Large intestine (tissue), 3 donors: ENCODE measurements around the gene MYRF. TPM values are rescaled to one million over a fixed set of nuclear protein-coding genes. Genes with fewer than 3 reads are reported as not detected.

Experiments
- DNase-seq, 2 donors: peaks; one replicate each; pipeline versions ENCODE4 v3.0.0 to v3.0.0-alpha.2; 2013
- H3K27ac ChIP-seq: one replicate; pipeline ENCODE4 v1.5.1; 2013; ENCODE audit warnings: low read length
- H3K27me3 ChIP-seq: 2 replicates; pipeline ENCODE4 v1.6.1; 2013; ENCODE audit warnings: low read length; ENCODE audit not compliant: control insufficient read depth, insufficient read depth
- H3K36me3 ChIP-seq: 2 replicates; pipeline ENCODE4 v1.6.1; 2013; ENCODE audit warnings: low read length; ENCODE audit not compliant: control insufficient read depth, insufficient read depth
- H3K4me1 ChIP-seq: one replicate; pipeline ENCODE4 v1.6.1; 2013; ENCODE audit warnings: low read length; ENCODE audit not compliant: control insufficient read depth, insufficient read depth
- H3K4me3 ChIP-seq: one replicate; pipeline ENCODE4 v1.5.1; 2013; ENCODE audit warnings: low read length
- H3K9me3 ChIP-seq: one replicate; pipeline ENCODE4 v1.6.1; 2013; ENCODE audit warnings: mild to moderate bottlenecking, low read depth, low read length, moderate library complexity; ENCODE audit not compliant: control insufficient read depth
- WGBS: methylation state at CpG from one replicate; pipeline ENCODE4 v1.1.5; 2013; ENCODE audit warnings: low lambda C conversion rate; ENCODE audit not compliant: insufficient coverage; 5-methylcytosine and 5-hydroxymethylcytosine counted together
- polyA plus RNA-seq: library from polyadenylated mRNA; unstranded; fragments of 120-200 nt; gene quantifications from one replicate; pipeline ENCODE4 v1.2.1, GENCODE V29; 2013

MYRF gene
- polyA plus RNA-seq, 1 donor, result 55.5 TPM

- WGBS, result no CpG with 5 or more reads among the region's 6 CpGs
These were observed 40.9 kb upstream of the MYRF start for GRCh38 chr11:61711498-61711897.

GRCh38 chr11:61712314-61712713 is 40.1 kb upstream of the MYRF start:
- H3K4me3 ChIP-seq, result no peak overlapping the region
- DNase-seq, result no peak
- H3K4me1 ChIP-seq, result peaks cover 9% of the 10 kb centered on the region
- H3K27ac ChIP-seq, result no peak overlapping the region
- peaks cover 9% of the 10 kb centered on the region for H3K36me3 ChIP-seq
- no peaks in the 10 kb centered on the region for H3K27me3 ChIP-seq
- no CpG with 5 or more reads among the region's 12 CpGs for WGBS
- no peaks in the 10 kb centered on the region for H3K9me3 ChIP-seq

More at GRCh38 chr11:61711498-61711897, 40.9 kb upstream of the MYRF start:
- no peak for DNase-seq
- H3K4me3 ChIP-seq, result no peak overlapping the region
- H3K36me3 ChIP-seq, result peaks cover 9% of the 10 kb centered on the region
- peaks cover 12% of the 10 kb centered on the region for H3K4me1 ChIP-seq
- no peaks in the 10 kb centered on the region for H3K9me3 ChIP-seq
- no peak overlapping the region for H3K27ac ChIP-seq
- no peaks in the 10 kb centered on the region for H3K27me3 ChIP-seq

GRCh38 chr11:61712846-61713245 is 39.6 kb upstream of the MYRF start:
- Histone ChIP-seq H3K4me1 (peaks cover 5% of the 10 kb centered on the region), H3K27ac (no peak overlapping the region), H3K36me3 (peaks cover 9% of the 10 kb centered on the region), H3K9me3 (no peaks in the 10 kb centered on the region), H3K4me3 (no peak overlapping the region), H3K27me3 (no peaks in the 10 kb centered on the region)
- DNase-seq, result no peak
- no CpG with 5 or more reads among the region's 6 CpGs for WGBS

- Histone ChIP-seq H3K4me3 (no peak overlapping the region), H3K36me3 (peaks cover 9% of the 10 kb centered on the region), H3K27ac (no peak overlapping the region), H3K27me3 (no peaks in the 10 kb centered on the region), H3K4me1 (peaks cover 10% of the 10 kb centered on the region), H3K9me3 (no peaks in the 10 kb centered on the region)
- no CpG with 5 or more reads among the region's 9 CpGs for WGBS
- DNase-seq, result no peak
These were observed 39.0 kb upstream of the MYRF start for GRCh38 chr11:61713464-61713863.

DNA sequence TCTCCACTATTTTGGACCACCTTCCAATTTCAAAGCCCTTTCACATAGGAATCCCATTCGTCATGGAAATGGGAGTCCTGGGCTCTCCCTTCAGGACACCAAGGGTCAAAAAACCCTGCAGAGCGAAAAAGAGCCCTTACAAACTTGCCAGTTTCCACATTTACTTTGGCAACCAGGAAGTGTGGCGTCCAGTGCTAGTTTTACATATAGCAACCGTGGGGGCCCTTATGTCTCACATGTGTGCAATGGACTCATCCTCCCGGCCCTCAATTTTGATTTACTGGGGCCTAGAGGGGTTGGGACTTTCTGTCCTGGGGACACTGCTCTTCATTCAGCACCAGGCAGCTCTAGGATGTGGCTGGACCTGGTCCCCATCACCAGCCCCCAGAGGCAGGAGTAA is 38.5 kb upstream of the MYRF start:
- peaks cover 10% of the 10 kb centered on the region for H3K4me1 ChIP-seq
- H3K27ac ChIP-seq, result no peak overlapping the region
- DNase-seq, result no peak
- no peaks in the 10 kb centered on the region for H3K27me3 ChIP-seq
- no peaks in the 10 kb centered on the region for H3K9me3 ChIP-seq
- H3K4me3 ChIP-seq, result no peak overlapping the region
- WGBS, result no CpG with 5 or more reads among the region's 5 CpGs
- peaks cover 9% of the 10 kb centered on the region for H3K36me3 ChIP-seq

DNA sequence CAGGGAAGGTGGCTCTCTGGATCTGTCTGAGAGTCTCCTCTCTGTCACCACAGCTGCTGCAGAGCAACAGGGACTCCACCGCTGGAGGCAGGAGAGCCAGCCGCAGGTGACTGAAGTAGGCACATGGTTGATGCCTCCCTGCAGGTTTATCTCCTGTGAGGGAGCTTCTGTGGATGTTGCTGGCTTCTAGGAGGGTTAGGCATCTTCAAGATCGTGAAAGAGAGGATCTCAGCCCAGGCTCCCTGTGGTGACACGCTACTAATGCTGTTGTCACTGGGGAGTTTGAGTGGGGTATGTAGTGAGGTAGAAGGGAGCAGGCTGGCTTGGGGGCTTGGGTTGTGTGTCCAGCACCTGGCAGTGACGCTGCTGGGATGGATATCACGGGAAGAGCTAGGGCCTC is 38.1 kb upstream of the MYRF start:
- Histone ChIP-seq H3K27ac (no peak overlapping the region), H3K4me1 (peaks cover 10% of the 10 kb centered on the region), H3K27me3 (no peaks in the 10 kb centered on the region), H3K4me3 (no peak overlapping the region), H3K9me3 (no peaks in the 10 kb centered on the region), H3K36me3 (peaks cover 9% of the 10 kb centered on the region)
- WGBS, result no CpG with 5 or more reads among the region's 6 CpGs
- no peak for DNase-seq

- H3K4me3 ChIP-seq, result no peak overlapping the region
- no peak overlapping the region for H3K27ac ChIP-seq
- peaks cover 10% of the 10 kb centered on the region for H3K4me1 ChIP-seq
- no peaks in the 10 kb centered on the region for H3K27me3 ChIP-seq
- DNase-seq, result no peak
- 67% methylated on average over 1 of the region's 5 CpGs for WGBS
- H3K36me3 ChIP-seq, result peaks cover 9% of the 10 kb centered on the region
- no peaks in the 10 kb centered on the region for H3K9me3 ChIP-seq
These were observed 37.5 kb upstream of the MYRF start for GRCh38 chr11:61714916-61715315.

DNA sequence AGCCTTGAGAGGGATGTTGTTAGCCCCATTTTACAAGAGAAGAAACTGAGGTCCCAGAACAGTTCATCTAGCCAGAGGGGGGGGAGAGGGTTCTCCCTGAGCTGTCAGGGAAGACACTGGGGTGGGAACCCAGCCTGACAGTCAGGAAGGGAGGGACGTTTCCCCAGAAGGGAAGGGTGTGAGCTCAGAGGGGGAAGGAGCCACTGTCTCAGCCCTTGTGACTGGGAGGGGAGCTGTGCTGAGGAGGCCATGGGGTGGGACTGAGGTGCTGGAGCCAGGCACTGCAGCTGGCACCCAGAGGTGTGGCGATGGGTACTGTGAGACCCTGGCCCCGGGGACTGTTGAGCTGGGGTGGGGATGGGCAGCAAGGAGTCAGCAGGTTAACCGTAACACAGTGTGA is 36.6 kb upstream of the MYRF start:
- Histone ChIP-seq H3K27ac (no peak overlapping the region), H3K4me3 (no peak overlapping the region), H3K9me3 (no peaks in the 10 kb centered on the region), H3K27me3 (no peaks in the 10 kb centered on the region), H3K4me1 (peaks cover 10% of the 10 kb centered on the region), H3K36me3 (peaks cover 13% of the 10 kb centered on the region)
- DNase-seq, result no peak
- WGBS, result no CpG with 5 or more reads among the region's 4 CpGs

DNA sequence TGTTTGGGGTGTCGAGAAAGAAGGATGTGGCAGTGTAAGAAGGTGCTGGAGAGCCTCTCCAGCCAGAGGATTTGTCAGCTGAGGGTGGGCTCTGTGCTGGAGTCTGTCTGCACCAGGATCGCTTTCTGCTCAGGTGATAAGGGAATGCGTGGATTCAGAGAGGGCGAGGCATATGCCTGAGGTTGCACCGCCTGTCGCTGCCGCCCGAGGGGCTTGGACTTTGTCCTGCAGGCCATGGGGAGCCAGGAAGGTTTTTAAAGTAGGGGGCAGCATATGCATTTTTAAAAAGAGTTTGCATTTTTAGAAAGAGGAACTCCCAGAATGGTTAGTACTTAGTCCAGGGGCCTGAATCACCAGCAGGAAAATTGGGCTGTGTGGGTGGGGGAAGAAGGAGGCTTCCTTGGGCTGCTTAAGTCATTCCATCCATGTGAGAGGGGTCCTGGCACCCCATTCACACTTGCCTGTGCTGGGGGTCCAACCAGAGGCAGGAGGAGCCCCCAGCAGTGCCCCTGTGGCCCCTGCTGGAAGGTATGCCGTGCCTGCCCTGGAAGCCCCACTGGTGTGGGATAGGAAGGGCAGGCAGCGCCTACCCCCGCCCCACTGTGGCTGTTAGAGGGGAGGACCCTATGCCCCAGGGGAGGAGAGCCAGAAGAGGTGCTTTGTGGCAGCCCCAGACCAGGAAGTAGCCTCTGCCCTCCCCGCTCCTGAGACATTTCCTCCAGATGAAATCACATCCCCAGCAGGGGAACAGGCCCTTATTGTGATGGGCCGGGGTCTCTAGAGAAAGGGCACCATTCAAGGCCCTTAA is 35.8 kb upstream of the MYRF start:
- no peak overlapping the region for H3K27ac ChIP-seq
- no peak overlapping the region for H3K4me3 ChIP-seq
- no peak for DNase-seq
- H3K4me1 ChIP-seq, result peaks cover 10% of the 10 kb centered on the region
- no peaks in the 10 kb centered on the region for H3K27me3 ChIP-seq
- WGBS, result no CpG with 5 or more reads among the region's 13 CpGs
- peaks cover 18% of the 10 kb centered on the region for H3K36me3 ChIP-seq
- no peaks in the 10 kb centered on the region for H3K9me3 ChIP-seq

DNA sequence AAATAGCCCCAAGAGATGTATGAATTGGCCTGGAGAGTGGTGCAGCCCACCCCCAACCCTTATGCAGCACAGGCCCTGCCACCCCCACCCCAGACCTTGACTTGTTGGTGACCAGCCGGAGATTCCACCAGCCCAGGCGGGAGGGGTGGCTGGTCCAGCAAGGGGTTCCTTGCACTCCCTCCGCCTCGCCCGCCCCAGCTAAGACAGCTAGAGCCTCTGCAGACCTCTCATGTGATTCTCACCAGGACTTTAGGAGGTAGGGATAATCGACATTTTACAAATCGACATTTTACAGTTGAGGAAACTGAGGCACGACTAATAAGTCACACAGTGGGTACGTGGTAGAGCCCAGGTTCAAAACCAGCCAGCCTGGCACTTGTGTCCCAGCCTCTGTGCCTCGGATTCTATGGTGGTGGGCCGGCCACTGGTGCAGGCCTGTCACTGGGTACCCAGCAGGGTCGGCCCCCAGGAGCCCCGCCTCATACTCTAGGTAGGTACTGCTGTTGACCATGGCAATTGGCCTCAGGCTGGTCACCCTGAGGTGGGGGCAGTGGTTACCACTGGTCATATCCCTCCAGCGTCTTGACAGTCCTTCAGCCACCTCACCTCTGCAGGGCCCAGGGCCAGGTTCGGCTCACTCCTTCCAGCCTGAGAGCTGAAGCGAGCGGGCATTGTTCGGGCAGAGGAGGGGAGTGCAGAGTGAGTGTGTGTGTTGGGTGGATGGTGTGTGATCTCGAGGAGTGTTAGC is 35.0 kb upstream of the MYRF start:
- no peak overlapping the region for H3K4me3 ChIP-seq
- WGBS, result no CpG with 5 or more reads among the region's 19 CpGs
- peaks cover 10% of the 10 kb centered on the region for H3K4me1 ChIP-seq
- H3K9me3 ChIP-seq, result no peaks in the 10 kb centered on the region
- H3K27ac ChIP-seq, result no peak overlapping the region
- H3K36me3 ChIP-seq, result peaks cover 24% of the 10 kb centered on the region
- H3K27me3 ChIP-seq, result no peaks in the 10 kb centered on the region
- no peak for DNase-seq
